ENCODE results near the gene RNMT.
"Not testable (repeated sequence)": the region's sequence is repeated elsewhere in the genome, so short reads cannot be mapped to it uniquely, and the experiment has no call there.

The RNMT gene

DNA sequence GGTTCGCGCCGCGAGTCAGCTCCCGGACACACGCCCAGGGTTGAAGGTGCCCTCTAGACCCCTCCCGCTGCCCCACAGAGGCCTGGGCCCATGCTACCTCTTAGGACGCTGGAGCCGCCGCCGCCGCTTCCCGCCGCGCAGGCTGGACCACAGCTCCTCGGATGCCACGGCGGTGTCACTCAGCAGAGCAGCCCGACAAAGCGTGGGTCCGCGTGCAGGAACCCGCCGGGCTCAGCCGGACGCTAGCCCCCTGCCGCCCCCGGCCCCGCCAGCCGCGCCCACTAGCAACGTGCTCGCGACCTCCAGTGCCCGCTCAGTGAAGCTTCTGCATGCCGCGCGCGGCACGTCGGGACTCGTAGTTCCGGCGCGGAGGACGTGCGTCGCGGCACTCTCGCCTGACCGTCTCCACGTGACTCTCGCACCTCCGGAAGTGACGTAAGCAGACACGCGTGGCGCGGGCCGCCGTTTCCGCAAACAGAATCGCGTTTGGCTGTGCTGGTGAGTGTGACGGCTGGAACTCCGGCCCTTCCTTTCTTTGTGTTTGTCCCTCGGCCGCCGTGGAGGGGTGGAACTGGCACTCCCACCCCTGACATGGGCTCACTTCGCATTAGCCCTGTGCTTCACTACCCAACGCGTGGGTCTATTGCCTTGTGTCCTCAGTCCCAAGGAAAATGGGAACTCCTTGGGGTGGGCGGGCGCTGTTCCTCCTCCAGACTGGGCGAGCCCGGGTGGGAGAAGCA lies at the start of gene RNMT, which contains the start of gene FAM210A:
Gene RNMT (plus strand): TSS at position 442 of the 740 bp plus-strand sequence. CDS start 4,845 bp downstream, outside the sequence.
Gene FAM210A (minus strand): TSS at position 327 of the 740 bp plus-strand sequence. CDS start 44,481 bp downstream, outside the sequence.
- in situ Hi-C loops (cut with MboI; ENCODE audit: low sequenced_read_pairs, unreplicated experiment), result no loop called here
- TF ChIP-seq, protein P1, sequence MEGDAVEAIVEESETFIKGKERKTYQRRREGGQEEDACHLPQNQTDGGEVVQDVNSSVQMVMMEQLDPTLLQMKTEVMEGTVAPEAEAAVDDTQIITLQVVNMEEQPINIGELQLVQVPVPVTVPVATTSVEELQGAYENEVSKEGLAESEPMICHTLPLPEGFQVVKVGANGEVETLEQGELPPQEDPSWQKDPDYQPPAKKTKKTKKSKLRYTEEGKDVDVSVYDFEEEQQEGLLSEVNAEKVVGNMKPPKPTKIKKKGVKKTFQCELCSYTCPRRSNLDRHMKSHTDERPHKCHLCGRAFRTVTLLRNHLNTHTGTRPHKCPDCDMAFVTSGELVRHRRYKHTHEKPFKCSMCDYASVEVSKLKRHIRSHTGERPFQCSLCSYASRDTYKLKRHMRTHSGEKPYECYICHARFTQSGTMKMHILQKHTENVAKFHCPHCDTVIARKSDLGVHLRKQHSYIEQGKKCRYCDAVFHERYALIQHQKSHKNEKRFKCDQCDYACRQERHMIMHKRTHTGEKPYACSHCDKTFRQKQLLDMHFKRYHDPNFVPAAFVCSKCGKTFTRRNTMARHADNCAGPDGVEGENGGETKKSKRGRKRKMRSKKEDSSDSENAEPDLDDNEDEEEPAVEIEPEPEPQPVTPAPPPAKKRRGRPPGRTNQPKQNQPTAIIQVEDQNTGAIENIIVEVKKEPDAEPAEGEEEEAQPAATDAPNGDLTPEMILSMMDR (IDR thresholded peaks at IDR 0.05; ENCODE audit: borderline replicate concordance, control extremely low read depth, extremely low read depth, insufficient read depth, missing control alignments), result peak; percentile 32
- peak; percentile 95 for DNase-seq (ENCODE audit: low spot score)

- DNase-seq (ENCODE audit: low spot score); in situ Hi-C loops (cut with MboI; ENCODE audit: low sequenced_read_pairs, unreplicated experiment): not testable (repeated sequence)
Observed at GRCh38 chr18:13677350-13677749, 49.1 kb upstream of the RNMT start.

DNA sequence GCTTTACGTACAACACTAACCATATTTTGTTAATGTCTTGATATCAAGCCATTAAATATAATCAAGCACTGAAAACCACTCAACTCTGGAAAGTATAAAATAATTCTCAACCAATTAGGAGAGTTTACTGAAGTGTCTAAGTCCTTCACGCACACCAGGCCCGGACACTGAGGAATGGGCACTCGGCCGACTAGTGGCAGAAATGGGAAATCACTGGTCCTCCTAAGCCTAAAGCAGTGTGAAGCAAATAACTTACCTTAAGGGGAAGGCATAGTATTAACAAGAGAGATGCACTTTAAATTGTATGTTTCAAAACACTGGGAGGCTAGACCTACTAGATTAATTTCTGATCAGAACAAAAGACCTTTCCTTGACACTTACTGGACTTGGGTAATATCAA lies 45.9 kb upstream of the RNMT start:
- TF ChIP-seq, protein P1 (IDR thresholded peaks at IDR 0.05; ENCODE audit: borderline replicate concordance, control extremely low read depth, extremely low read depth, insufficient read depth, missing control alignments), result peak; percentile 59
- DNase-seq (ENCODE audit: low spot score), result peak; percentile 34
- in situ Hi-C loops (cut with MboI; ENCODE audit: low sequenced_read_pairs, unreplicated experiment), result no loop called here

- in situ Hi-C loops (cut with MboI; ENCODE audit: low sequenced_read_pairs, unreplicated experiment), result no loop called here
- DNase-seq (ENCODE audit: low spot score), result no peak
- TF ChIP-seq, protein P1 (IDR thresholded peaks at IDR 0.05; ENCODE audit: borderline replicate concordance, control extremely low read depth, extremely low read depth, insufficient read depth, missing control alignments), result no peak
Observed at GRCh38 chr18:13681701-13682100, 44.8 kb upstream of the RNMT start.

DNA sequence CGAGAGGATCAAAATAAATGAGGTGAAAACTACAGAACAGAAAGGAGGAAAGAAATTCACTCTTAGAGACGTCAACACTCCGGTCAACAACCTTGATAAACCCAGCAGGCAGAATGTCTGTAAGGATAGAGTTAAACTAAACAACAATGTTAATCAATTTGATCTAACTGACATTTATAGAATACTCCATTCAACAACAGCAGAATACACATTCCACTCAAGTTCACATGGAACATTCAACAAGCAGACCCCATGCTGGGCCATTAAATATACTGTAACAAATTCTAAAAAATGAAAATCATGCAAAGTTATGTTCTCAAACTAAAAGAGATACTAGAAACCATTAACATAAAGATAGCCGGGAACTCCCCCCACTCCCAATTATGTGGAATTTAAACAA lies 41.9 kb upstream of the RNMT start:
- TF ChIP-seq, protein P1 (IDR thresholded peaks at IDR 0.05; ENCODE audit: borderline replicate concordance, control extremely low read depth, extremely low read depth, insufficient read depth, missing control alignments), result no peak
- in situ Hi-C loops (cut with MboI; ENCODE audit: low sequenced_read_pairs, unreplicated experiment), result no loop called here
- no peak for DNase-seq (ENCODE audit: low spot score)

DNA sequence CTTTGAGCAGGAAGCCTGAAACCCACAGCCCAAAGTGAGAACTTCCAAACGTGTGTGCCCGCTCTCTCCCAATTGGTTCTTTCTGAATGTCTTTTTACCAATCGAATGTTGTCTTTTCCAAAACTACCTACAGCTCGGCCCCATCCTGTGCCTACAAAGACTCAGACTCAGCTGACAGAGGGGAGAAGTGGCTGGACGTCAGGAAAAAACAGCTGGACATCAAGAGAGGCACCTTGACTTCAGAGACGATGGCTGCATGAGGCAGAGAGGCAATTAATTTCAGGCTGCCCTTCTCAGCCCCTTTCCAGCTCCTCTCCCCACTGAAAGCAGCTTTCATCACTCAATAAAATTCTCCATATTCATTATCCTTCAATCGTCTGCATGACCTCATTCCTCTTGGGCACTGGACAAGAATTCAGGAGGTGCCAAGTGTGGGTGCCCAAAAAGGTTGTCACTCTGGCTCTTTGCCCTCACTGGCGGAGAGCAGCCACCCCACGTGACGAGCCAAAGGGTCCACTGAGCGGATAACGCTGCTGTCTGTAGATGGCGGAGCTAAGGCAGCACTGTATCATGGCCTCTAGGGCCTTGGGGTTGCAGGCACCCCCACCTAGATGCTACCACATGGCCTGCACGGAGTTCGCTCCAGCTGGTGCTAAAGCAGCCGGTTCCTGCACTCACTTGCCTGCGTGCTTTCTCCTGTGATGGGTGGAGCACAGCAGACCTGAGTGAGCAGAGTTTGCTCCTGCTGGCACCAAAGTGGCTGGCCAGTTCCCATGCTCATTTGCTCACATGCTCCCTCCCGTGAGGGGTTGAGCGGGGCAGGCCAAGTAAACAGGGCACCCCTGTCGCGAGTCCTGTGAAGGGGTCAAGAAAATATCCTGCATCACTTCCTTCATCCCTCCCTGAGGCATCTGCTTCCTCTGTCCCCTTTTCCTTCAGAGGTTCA lies 38.0 kb upstream of the RNMT start:
- TF ChIP-seq, protein P1 (IDR thresholded peaks at IDR 0.05; ENCODE audit: borderline replicate concordance, control extremely low read depth, extremely low read depth, insufficient read depth, missing control alignments), result no peak
- in situ Hi-C loops (cut with MboI; ENCODE audit: low sequenced_read_pairs, unreplicated experiment), result no loop called here

DNA sequence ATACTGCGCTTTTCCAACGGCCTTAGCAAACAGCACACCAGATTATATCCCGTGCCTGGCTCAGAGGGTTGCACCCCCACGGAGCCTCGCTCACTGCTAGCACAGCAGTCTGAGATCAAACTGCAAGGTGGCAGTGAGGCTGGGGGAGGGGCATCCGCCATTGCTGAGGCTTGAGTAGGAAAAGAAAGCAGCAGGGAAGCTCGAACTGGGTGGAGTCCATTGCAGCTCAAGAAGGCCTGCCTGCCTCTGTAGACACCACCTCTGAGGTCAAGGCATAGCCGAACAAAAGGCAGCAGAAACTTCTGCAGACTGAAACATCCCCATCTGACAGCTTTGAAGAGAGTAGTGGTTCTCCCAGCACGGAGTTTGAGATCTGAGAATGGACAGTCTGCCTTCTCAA lies 36.4 kb upstream of the RNMT start:
- in situ Hi-C loops (cut with MboI; ENCODE audit: low sequenced_read_pairs, unreplicated experiment); DNase-seq (ENCODE audit: low spot score): not testable (repeated sequence)

More for the DNA sequence above, 38.0 kb upstream of the RNMT start:
- no peak for DNase-seq (ENCODE audit: low spot score)

DNA sequence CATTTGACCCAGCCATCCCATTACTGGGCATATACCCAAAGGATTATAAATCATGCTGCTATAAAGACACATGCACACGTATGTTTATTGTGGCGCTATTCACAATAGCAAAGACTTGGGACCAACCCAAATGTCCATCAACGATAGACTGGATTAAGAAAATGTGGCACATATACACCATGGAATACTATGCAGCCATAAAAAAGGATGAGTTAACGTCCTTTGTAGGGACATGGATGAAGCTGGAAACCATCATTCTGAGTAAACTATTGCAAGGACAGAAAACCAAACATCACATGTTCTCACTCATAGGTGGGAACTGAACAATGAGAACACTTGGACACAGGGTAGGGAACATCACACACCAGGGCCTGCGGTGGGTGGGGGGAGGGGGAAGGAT lies 31.1 kb upstream of the RNMT start:
- DNase-seq (ENCODE audit: low spot score); in situ Hi-C loops (cut with MboI; ENCODE audit: low sequenced_read_pairs, unreplicated experiment): not testable (repeated sequence)
